ENCODE measurements around the gene NPL.

The NPL gene

DNA sequence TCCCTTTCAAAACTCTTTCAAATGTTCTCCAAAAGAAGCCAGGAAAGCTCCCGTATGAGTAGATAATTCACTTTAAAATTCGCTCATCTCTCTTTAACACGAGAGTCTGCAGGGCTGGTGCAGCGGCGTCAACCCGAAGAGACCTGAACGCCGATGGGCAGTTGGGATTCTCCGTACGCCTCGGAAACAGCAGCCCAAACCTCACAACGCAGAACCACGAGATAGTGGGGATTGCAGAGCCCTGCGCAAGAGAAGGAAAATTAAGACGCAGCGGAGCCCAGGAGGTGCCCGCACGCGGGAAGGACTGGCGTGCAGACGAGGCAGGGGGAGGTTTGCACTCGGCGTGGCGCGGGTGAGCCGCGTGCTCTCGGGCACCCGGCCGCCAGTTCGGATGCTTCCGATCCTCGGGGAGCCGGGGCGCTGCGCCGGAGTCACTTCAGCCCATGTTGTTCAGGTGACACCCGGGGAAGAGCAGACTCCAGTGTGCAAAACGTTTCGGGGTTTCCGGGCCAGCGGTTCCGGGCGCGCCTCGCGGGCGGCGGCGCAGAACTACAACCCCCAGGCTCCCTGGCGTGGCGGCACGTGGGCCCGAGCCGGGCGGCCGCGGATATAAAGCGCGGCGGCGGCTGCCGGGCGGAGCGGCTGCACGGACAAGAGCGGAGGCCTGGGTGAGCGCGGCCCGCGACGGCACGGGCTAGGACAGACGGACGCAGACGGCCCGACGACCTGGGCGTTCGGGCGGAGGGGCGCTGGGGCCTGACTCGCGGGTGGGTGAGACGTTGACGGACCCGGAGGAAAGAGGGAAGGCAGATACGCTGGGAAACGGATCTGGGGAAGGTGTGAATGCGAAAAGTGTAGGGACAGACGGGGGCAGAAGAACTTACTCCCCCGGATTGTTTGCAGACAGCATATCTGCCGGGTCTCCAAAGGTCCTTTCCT, at the start of gene NPL:
Gene NPL, plus strand, starts transcription at position 636 of the 939 bp plus-strand sequence. CDS start 4,599 bp downstream, outside the sequence.
- peak; percentile 74 for DNase-seq

DNA sequence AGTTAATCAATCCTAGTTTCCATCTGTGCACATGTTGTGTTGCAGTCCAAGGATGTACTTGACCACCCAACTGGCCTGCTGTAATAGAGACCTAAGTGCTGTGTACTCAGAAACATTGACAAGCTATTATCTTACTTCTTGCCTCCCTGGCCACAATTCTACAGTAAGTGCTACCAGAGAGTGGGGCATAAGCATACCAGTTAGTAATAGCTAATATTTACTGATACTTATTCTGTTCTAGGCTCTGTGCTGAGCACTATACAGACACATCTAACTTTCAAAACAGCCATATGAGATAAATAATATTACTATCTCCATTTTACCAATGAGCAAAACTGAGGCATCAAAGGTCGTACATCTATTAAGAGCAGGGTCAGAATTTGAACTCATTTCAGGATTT, 49.5 kb upstream of the NPL start:
- DNase-seq = no peak

DNA sequence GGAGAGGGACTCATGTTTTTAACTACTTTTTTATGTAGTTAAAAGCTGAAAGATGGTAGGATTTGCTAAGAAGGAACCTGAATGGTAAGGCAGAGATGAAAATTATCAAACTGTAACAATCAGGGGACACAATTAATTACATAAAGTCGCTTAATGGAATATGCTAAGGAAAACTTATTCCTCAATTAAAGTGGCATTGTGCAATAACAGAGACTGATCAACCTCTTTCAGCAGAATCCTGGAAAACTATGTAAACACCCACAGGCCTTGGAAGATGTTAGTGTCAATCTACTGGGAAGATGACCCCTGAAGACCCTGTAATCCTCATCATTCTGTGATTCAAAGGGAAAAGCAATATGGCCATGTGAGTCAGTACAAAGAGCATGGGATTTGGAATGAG, 46.8 kb upstream of the NPL start:
- no peak for DNase-seq

- peak; percentile 74 for DNase-seq
Observed at GRCh38 chr1:182752077-182752988, 37.2 kb upstream of the NPL start.

- DNase-seq = no peak
Observed at GRCh38 chr1:182754087-182754486, 35.5 kb upstream of the NPL start.

GRCh38 chr1:182754543-182755314, 34.8 kb upstream of the NPL start:
- DNase-seq = no peak

DNA sequence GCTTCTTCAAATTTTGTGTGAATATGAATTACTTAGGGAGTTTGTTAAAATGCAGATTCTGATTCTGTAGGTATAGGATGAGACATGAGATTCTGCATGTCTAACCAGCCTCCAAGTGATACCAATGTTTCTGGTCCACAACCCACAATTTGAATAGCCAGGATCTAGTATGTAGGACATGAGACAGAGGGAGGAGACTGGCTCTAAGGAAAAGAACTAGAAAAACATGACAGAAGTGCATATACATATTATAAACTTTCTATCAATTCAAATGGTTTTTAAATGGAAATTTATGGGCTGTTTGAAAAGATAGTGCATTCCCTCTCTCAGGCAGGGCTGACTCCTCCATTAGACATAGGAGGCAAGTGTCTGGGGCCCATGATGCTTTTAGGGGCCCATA, 33.9 kb upstream of the NPL start:
- DNase-seq = no peak

GRCh38 chr1:182756423-182756822, 33.1 kb upstream of the NPL start:
- no peak for DNase-seq

- DNase-seq = no peak
Observed at GRCh38 chr1:182761396-182762395, 27.9 kb upstream of the NPL start.

- no peak for DNase-seq
Observed at GRCh38 chr1:182762536-182762935, 27.0 kb upstream of the NPL start.

GRCh38 chr1:182764029-182764727, 25.4 kb upstream of the NPL start:
- DNase-seq = no peak

DNA sequence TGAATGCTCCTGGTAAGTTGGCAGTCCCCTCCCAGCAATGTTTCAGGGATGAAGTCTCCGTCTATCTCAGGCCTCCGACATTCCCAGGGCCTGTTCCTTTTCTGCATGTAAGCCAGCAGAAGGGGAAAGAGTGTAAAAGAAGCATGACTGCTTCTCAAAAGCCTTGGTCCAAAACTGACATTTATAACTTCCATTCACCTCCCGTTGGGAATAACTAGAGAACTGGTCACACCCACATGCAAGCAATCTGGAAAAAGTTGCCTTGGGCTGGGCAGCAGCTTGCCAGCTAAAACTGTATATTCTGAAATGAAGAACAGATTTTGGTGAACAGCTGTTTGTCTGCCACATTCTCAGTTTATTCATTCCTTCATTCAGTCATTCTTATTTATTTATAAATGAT, 24.2 kb upstream of the NPL start:
- no peak for DNase-seq

GRCh38 chr1:182766050-182766449, 23.5 kb upstream of the NPL start:
- no peak for DNase-seq

- no peak for DNase-seq
Observed at GRCh38 chr1:182766881-182767645, 22.5 kb upstream of the NPL start.

DNA sequence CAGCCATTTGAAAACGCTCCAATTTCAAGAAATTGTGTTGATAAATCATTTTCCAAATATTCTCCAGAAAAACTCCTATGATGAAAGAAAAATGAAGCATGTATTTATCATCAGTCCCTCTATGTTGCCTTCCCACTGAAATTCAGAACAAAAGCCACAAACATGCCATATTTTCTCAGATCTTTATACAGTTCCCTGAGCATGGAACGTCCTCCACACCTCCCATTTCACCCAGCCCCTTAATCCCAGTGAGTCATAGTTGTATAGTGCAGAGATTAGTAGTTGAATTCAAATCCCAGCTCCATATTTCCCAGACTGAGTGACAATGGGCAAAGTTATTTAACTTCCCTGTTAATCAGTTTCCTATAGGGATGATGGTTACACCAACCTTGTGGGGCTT, 20.6 kb upstream of the NPL start:
- peak; percentile 58 for DNase-seq

DNA sequence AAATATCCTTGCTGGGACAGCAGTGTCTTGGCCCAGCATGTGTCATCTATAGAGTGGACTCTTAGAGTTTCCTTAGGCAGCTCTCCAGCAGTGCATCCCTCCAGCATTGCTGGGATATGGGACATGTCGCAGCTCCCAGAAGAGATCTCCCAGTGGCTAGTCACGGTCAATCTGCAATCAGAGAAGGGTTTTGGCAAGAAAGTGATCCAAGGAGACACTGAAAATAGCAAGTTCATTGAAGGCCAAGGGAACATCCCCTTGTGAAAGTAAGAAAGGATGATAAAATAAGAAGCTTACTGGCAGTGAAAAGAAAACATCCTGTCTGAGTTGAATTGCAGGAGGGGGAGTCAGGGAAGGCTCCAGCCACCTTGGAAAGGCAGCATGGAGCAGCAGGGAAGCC, 19.3 kb upstream of the NPL start:
- DNase-seq = no peak

GRCh38 chr1:182771187-182771984, 18.2 kb upstream of the NPL start:
- no peak for DNase-seq

GRCh38 chr1:182777386-182777785, 12.2 kb upstream of the NPL start:
- no peak for DNase-seq

DNA sequence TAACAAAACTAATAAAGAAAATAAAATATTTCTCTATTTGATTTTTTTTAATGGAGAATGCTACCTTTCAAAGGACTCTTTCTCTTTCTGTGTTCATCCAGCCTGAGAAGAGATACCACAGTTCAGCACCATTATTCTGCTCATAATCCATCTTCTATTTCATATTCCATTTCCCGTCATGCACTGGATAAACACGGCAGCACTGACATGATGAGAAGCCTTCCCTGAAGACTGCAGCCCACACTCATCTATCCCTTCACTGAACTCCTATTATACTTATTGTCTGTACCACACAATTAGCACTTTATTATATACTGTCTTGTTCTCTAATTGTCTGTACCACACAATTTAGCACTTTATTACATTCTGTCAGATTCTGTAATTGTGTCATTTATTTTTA, 10.7 kb upstream of the NPL start:
- DNase-seq = no peak

Data from fibroblast of skin of right biceps (primary cell).